Liver (tissue), 9 donors: ENCODE results near the gene PTCD1. TPM values are rescaled to one million over a fixed set of nuclear protein-coding genes. Genes with fewer than 3 reads are reported as not detected.
A peak's percentile ranks its signal among the peaks of the same experiment; 100 is the strongest.

Experiments used
- DNase-seq: peaks from one replicate; pipeline ENCODE4 v3.0.0-alpha.2; 2017; ENCODE audit warnings: low spot score
- H3K27ac ChIP-seq, 2 donors: one replicate each; pipeline ENCODE4 v1.7.0; 2013; ENCODE audit warnings: inconsistent platforms in 2 of 2, low read length in 2 of 2, control low read depth in 1 of 2, low read depth in 1 of 2, mild to moderate bottlenecking in 1 of 2
- H3K27me3 ChIP-seq, 4 donors: one replicate each; pipeline versions ENCODE4 v1.6.1 to v1.7.0; 2013; ENCODE audit warnings: low read length in 3 of 4, inconsistent platforms in 1 of 4, mild to moderate bottlenecking in 1 of 4, moderate library complexity in 1 of 4; ENCODE audit not compliant: control insufficient read depth in 4 of 4, insufficient read depth in 4 of 4
- H3K36me3 ChIP-seq, 4 donors: one replicate each; pipeline versions ENCODE4 v1.6.1 to v1.7.0; 2013; ENCODE audit warnings: low read length in 3 of 4, mild to moderate bottlenecking in 3 of 4, low read depth in 1 of 4, moderate library complexity in 1 of 4; ENCODE audit not compliant: control insufficient read depth in 4 of 4, insufficient read depth in 3 of 4
- H3K4me1 ChIP-seq, 4 donors: one replicate each; pipeline versions ENCODE4 v1.6.1 to v1.7.0; 2013; ENCODE audit warnings: low read length in 3 of 4, mild to moderate bottlenecking in 3 of 4, moderate library complexity in 1 of 4; ENCODE audit not compliant: control insufficient read depth in 4 of 4, insufficient read depth in 4 of 4
- H3K4me3 ChIP-seq, 3 donors: one replicate each; pipeline versions ENCODE4 v1.6.1 to v1.7.0; 2013; ENCODE audit warnings: low read length in 3 of 3, control low read depth in 1 of 3, low read depth in 1 of 3, mild to moderate bottlenecking in 1 of 3
- H3K9ac ChIP-seq, 2 donors: one replicate each; pipeline ENCODE4 v1.7.0; 2013; ENCODE audit warnings: low read length in 2 of 2, mild to moderate bottlenecking in 2 of 2, moderate library complexity in 2 of 2, control low read depth in 1 of 2, low read depth in 1 of 2
- H3K9me3 ChIP-seq, 4 donors: one replicate each; pipeline versions ENCODE4 v1.6.1 to v1.7.0; 2013; ENCODE audit warnings: low read length in 3 of 4; ENCODE audit not compliant: control insufficient read depth in 4 of 4
- ATF3 ChIP-seq: IDR thresholded peaks from 2 replicates; pipeline ENCODE4 v1.6.1; 2016; ENCODE audit warnings: antibody characterized with exemption
- EGR1 ChIP-seq, 2 donors: IDR thresholded peaks; 2 replicates each; pipeline ENCODE4 v1.6.1; 2016 to 2018; ENCODE audit warnings: antibody characterized with exemption in 2 of 2, low read depth in 2 of 2
- FOXA1 ChIP-seq: IDR thresholded peaks from 2 replicates; pipeline ENCODE4 v1.6.1; 2016; ENCODE audit warnings: antibody characterized with exemption
- FOXA2 ChIP-seq: IDR thresholded peaks from 2 replicates; pipeline ENCODE4 v1.6.1; 2016; ENCODE audit warnings: antibody characterized with exemption
- GABPA ChIP-seq, 2 donors: IDR thresholded peaks in 1 of 2; conservative IDR thresholded peaks in 1 of 2; 2 replicates each; pipeline ENCODE4 v1.6.1; 2016; ENCODE audit warnings: antibody characterized with exemption in 2 of 2, mild to moderate bottlenecking in 1 of 2, moderate library complexity in 1 of 2
- HNF4A ChIP-seq, 2 donors: conservative IDR thresholded peaks; 2 replicates each; pipeline ENCODE4 v1.6.1; 2016; ENCODE audit warnings: antibody characterized with exemption in 2 of 2, mild to moderate bottlenecking in 2 of 2
- HNF4G ChIP-seq: IDR thresholded peaks from 2 replicates; pipeline ENCODE4 v1.6.1; 2016; ENCODE audit warnings: antibody characterized with exemption
- JUND ChIP-seq, 2 donors: IDR thresholded peaks; 2 replicates each; pipeline ENCODE4 v1.6.1; 2016; ENCODE audit warnings: antibody characterized with exemption in 2 of 2
- NR2F2 ChIP-seq: IDR thresholded peaks from 2 replicates; pipeline ENCODE4 v1.6.1; 2016; ENCODE audit warnings: antibody characterized with exemption
- RXRA ChIP-seq, 2 donors: IDR thresholded peaks; 2 replicates each; pipeline ENCODE4 v1.6.1; 2017 to 2018; ENCODE audit warnings: antibody characterized with exemption in 2 of 2, mild to moderate bottlenecking in 1 of 2
- SP1 ChIP-seq: IDR thresholded peaks from 2 replicates; pipeline ENCODE4 v1.6.1; 2018; ENCODE audit warnings: antibody characterized with exemption, mild to moderate bottlenecking
- TAF1 ChIP-seq: conservative IDR thresholded peaks from 2 replicates; pipeline ENCODE4 v1.6.1; 2016; ENCODE audit warnings: antibody characterized with exemption, mild to moderate bottlenecking
- YY1 ChIP-seq: IDR thresholded peaks from 2 replicates; pipeline ENCODE4 v1.6.1; 2016; ENCODE audit warnings: antibody characterized with exemption, mild to moderate bottlenecking
- WGBS: extraction: QIAGEN DNeasy Blood & Tissue Kit; methylation state at CpG from one replicate; pipeline ENCODE4 v1.1.7; 2013; 5-methylcytosine and 5-hydroxymethylcytosine counted together
- polyA plus RNA-seq, 2 donors: library from polyadenylated mRNA; stranded (reverse) in 1 of 2; unstranded in 1 of 2; fragments of 200-250 nt in 1 of 2; fragments of >200 nt in 1 of 2; fragmentation: Nextera tagmentation in 1 of 2; extraction: Ambion mirVana in 1 of 2; gene quantifications; one replicate each; pipeline versions ENCODE4 v1.2.1 to v1.2.3, GENCODE V29; 2013 to 2015
- total RNA-seq, 2 donors: library from RNA; depleted of rRNA; stranded (reverse); fragments of >200 nt; gene quantifications; one replicate each; pipeline ENCODE4 v1.2.3, GENCODE V29; 2014
- TF ChIP-seq, protein P1 (sequence below): IDR thresholded peaks from 2 replicates; pipeline ENCODE4 v1.6.1; 2016; ENCODE audit warnings: antibody characterized with exemption
- TF ChIP-seq, protein P2 (sequence below): fragments of 150-350 bp; IDR thresholded peaks from 2 replicates; pipeline ENCODE4 v1.5.1; 2017; ENCODE audit warnings: improper control_type of control experiment, low read depth, low read length; ENCODE audit not compliant: missing input control
- TF ChIP-seq, protein P3 (sequence below): IDR thresholded peaks from 2 replicates; pipeline ENCODE4 v1.6.1; 2016; ENCODE audit warnings: antibody characterized with exemption
- donor health status: healthy.
- donor health status: healthy.
- donor health status: healthy.
- donor health status: healthy.
- donor health status: healthy.

PTCD1 gene
- total and polyA plus RNA-seq, 4 donors, result 3.1 to 4.3 (median 3.8) TPM

GRCh38 chr7:99409806-99410205 lies 28.8 kb downstream of the PTCD1 start (continued):
- TF ChIP-seq, protein P1, sequence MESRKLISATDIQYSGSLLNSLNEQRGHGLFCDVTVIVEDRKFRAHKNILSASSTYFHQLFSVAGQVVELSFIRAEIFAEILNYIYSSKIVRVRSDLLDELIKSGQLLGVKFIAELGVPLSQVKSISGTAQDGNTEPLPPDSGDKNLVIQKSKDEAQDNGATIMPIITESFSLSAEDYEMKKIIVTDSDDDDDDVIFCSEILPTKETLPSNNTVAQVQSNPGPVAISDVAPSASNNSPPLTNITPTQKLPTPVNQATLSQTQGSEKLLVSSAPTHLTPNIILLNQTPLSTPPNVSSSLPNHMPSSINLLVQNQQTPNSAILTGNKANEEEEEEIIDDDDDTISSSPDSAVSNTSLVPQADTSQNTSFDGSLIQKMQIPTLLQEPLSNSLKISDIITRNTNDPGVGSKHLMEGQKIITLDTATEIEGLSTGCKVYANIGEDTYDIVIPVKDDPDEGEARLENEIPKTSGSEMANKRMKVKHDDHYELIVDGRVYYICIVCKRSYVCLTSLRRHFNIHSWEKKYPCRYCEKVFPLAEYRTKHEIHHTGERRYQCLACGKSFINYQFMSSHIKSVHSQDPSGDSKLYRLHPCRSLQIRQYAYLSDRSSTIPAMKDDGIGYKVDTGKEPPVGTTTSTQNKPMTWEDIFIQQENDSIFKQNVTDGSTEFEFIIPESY, result no peak
- TF ChIP-seq FOXA2 (no peak), GABPA (IDR thresholded peaks at IDR 0.05 in 1 of 2, conservative IDR thresholded peaks at IDR 0.05 in 1 of 2) (no peak), YY1 (no peak), FOXA1 (no peak), HNF4G (no peak), HNF4A (conservative IDR thresholded peaks at IDR 0.05) (no peak)

DNA sequence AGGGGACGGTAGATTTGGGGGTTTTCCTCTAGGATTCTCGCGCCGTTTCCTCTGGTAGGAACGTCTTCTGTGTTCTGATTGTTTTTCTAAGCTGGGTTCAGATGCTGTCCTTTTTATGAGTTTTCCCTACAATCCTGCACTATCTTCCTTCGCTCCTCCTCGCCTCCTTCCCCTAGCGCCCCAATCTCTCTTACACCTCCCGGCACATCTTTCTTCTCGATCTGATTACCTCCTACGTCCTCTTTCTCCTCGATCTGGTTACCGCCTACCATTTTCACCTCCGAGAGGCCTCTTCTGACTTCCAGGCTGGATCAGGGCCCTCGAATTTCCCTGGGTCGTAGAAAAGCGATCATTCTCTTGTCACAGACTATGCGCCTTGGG lies 29.4 kb downstream of the PTCD1 start:
- no peaks in the 10 kb centered on the region for H3K9me3 ChIP-seq
- no peak for TF ChIP-seq ATF3
- TF ChIP-seq RXRA (IDR thresholded peaks at IDR 0.05), result no peak
- TF ChIP-seq, protein P2, sequence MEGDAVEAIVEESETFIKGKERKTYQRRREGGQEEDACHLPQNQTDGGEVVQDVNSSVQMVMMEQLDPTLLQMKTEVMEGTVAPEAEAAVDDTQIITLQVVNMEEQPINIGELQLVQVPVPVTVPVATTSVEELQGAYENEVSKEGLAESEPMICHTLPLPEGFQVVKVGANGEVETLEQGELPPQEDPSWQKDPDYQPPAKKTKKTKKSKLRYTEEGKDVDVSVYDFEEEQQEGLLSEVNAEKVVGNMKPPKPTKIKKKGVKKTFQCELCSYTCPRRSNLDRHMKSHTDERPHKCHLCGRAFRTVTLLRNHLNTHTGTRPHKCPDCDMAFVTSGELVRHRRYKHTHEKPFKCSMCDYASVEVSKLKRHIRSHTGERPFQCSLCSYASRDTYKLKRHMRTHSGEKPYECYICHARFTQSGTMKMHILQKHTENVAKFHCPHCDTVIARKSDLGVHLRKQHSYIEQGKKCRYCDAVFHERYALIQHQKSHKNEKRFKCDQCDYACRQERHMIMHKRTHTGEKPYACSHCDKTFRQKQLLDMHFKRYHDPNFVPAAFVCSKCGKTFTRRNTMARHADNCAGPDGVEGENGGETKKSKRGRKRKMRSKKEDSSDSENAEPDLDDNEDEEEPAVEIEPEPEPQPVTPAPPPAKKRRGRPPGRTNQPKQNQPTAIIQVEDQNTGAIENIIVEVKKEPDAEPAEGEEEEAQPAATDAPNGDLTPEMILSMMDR, result no peak
- TF ChIP-seq, protein P3, sequence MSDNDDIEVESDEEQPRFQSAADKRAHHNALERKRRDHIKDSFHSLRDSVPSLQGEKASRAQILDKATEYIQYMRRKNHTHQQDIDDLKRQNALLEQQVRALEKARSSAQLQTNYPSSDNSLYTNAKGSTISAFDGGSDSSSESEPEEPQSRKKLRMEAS, result no peak
- TF ChIP-seq SP1, result no peak
- no peak for TF ChIP-seq FOXA1
- no peak for TF ChIP-seq TAF1
- TF ChIP-seq JUND (IDR thresholded peaks at IDR 0.05), result no peak
- TF ChIP-seq, protein P1, result no peak
- no peak for TF ChIP-seq NR2F2
- TF ChIP-seq GABPA (IDR thresholded peaks at IDR 0.05 in 1 of 2, conservative IDR thresholded peaks at IDR 0.05 in 1 of 2), result no peak
- TF ChIP-seq HNF4G, result no peak
- no peak for TF ChIP-seq HNF4A (conservative IDR thresholded peaks at IDR 0.05)
- no peak for TF ChIP-seq EGR1 (IDR thresholded peaks at IDR 0.05; ENCODE audit: low read depth in 2 of 2)
- H3K4me3 ChIP-seq, result peak overlapping the region; percentile 86 to 99 (median 97)
- H3K27ac ChIP-seq, result peak overlapping the region; percentile 97 to 99
- H3K27me3 ChIP-seq, result no peaks in the 10 kb centered on the region
- H3K36me3 ChIP-seq, result peaks cover 5 to 26% (median 19%) of the 10 kb centered on the region in 4 donors
- H3K9ac ChIP-seq, result peak overlapping the region; percentile 67 to 91
- under 1% methylated on average over 18 of the region's 18 CpGs for WGBS
- H3K4me1 ChIP-seq, result peaks cover 3 to 31% (median 25%) of the 10 kb centered on the region in 4 donors
- DNase-seq, result no peak
